Lower lobe of right lung (tissue), 2 donors: ENCODE data around the gene PDE5A. TPM values are rescaled to one million over a fixed set of nuclear protein-coding genes. Genes with fewer than 3 reads are reported as not detected.
"Not testable (repeated sequence)": the region's sequence is repeated elsewhere in the genome, so short reads cannot be mapped to it uniquely, and the experiment has no call there.

Experiments
- ATAC-seq, 2 donors: fragments of 200-7000 bp; cut with Tn5 transposase; one replicate each; pipeline ENCODE4 v1.9.1; 2020 to 2022; ENCODE audit warnings: mild to moderate bottlenecking in 2 of 2, moderate library complexity in 2 of 2
- DNase-seq: peaks from one replicate; pipeline ENCODE4 v3.0.0-alpha.2; 2020
- H3K27ac ChIP-seq: fragments of 200-600 bp; one replicate; pipeline ENCODE4 v1.8.0; 2022
- H3K27me3 ChIP-seq: fragments of 200-600 bp; one replicate; pipeline ENCODE4 v1.8.0; 2022; ENCODE audit warnings: low read depth
- H3K36me3 ChIP-seq: fragments of 200-600 bp; one replicate; pipeline ENCODE4 v1.8.0; 2022; ENCODE audit warnings: mild to moderate bottlenecking
- H3K4me1 ChIP-seq: fragments of 200-600 bp; one replicate; pipeline ENCODE4 v1.8.0; 2022
- H3K4me3 ChIP-seq: fragments of 200-600 bp; one replicate; pipeline ENCODE4 v1.8.0; 2022; ENCODE audit warnings: mild to moderate bottlenecking
- H3K9me3 ChIP-seq: fragments of 200-600 bp; one replicate; pipeline ENCODE4 v1.8.0; 2022
- intact Hi-C: fragments of 100-400 bp; cut with DNase I; formaldehyde crosslinking; loops from one replicate; pipeline ENCODE4 v1.11.0; 2022
- total RNA-seq: library from RNA; stranded (reverse); fragmentation: NEBNext Ultra II Directional; extraction: Animal tissue kit (Norgen Biotek cat#: 25700); gene quantifications from one replicate; pipeline ENCODE4 v1.2.1, GENCODE V29; 2021
- TF ChIP-seq, protein P1 (sequence below): fragments of 200-600 bp; IDR thresholded peaks from one replicate; pipeline ENCODE4 v1.8.0; 2022; ENCODE audit warnings: antibody characterized with exemption, mild to moderate bottlenecking
- donor health status: DM: no; HTN: yes; CAD: no; lungs with severe emphysema.

PDE5A gene
- total RNA-seq, 1 donor from 2014 or later: 39.8 TPM

DNA sequence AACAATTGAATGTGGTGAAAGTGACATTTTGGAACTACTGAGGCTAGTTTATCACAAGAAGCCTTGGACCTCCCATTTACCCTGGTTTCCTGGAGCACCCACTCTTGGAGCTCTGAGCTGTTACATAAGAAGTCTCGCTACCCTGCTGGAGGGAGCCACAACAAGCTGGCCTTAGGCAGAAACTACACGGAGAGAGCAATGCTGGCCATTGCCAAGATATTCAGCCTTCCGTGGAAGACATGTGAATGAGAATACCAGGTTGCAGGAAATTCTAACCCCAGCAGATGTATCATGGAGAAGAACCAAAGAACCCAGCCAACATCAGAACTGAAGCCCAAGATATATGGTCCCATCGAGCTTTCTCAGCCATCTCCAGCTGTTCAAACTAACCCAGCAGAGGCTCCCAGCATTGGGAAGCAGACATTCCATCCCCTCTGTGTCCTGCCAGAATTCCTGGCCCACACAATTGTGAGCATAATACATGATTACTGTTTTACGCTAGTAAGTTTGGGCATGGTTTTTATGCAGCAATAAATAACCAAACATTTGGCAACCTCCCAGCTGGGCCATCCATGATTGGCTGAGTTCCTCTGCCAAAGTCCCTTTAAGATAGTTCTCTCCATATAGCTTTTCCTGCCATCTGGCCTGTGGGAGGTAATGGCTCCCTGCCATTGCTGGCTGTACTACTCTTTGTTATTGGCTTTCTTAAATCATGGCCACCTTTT is 17.9 kb upstream of the PDE5A start:
- intact Hi-C loops: no loop called here
- Histone ChIP-seq H3K9me3 (no peaks in the 10 kb centered on the region), H3K36me3 (no peaks in the 10 kb centered on the region), H3K27me3 (no peaks in the 10 kb centered on the region), H3K27ac (no peak overlapping the region), H3K4me3 (no peak overlapping the region), H3K4me1 (no peaks in the 10 kb centered on the region)
- TF ChIP-seq, protein P1, sequence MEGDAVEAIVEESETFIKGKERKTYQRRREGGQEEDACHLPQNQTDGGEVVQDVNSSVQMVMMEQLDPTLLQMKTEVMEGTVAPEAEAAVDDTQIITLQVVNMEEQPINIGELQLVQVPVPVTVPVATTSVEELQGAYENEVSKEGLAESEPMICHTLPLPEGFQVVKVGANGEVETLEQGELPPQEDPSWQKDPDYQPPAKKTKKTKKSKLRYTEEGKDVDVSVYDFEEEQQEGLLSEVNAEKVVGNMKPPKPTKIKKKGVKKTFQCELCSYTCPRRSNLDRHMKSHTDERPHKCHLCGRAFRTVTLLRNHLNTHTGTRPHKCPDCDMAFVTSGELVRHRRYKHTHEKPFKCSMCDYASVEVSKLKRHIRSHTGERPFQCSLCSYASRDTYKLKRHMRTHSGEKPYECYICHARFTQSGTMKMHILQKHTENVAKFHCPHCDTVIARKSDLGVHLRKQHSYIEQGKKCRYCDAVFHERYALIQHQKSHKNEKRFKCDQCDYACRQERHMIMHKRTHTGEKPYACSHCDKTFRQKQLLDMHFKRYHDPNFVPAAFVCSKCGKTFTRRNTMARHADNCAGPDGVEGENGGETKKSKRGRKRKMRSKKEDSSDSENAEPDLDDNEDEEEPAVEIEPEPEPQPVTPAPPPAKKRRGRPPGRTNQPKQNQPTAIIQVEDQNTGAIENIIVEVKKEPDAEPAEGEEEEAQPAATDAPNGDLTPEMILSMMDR: no peak
- peak in 1 of 2 donors; percentile 56 for ATAC-seq
- DNase-seq: no peak

- TF ChIP-seq, protein P1: no peak
- Histone ChIP-seq H3K4me1 (no peaks in the 10 kb centered on the region), H3K27ac (no peak overlapping the region), H3K4me3 (no peak overlapping the region), H3K27me3 (no peaks in the 10 kb centered on the region), H3K9me3 (no peaks in the 10 kb centered on the region), H3K36me3 (no peaks in the 10 kb centered on the region)
- ATAC-seq: no peak
- no peak for DNase-seq
- intact Hi-C loops: no loop called here
Measured at GRCh38 chr4:119643306-119644042, 14.9 kb upstream of the PDE5A start.

GRCh38 chr4:119641765-119642164 is 13.2 kb upstream of the PDE5A start:
- Histone ChIP-seq H3K4me3 (no peak overlapping the region), H3K9me3 (no peaks in the 10 kb centered on the region), H3K36me3 (no peaks in the 10 kb centered on the region), H3K27me3 (no peaks in the 10 kb centered on the region), H3K4me1 (no peaks in the 10 kb centered on the region), H3K27ac (no peak overlapping the region)
- ATAC-seq (no peak), DNase-seq (no peak)
- intact Hi-C loops: no loop called here
- TF ChIP-seq, protein P1: no peak

DNA sequence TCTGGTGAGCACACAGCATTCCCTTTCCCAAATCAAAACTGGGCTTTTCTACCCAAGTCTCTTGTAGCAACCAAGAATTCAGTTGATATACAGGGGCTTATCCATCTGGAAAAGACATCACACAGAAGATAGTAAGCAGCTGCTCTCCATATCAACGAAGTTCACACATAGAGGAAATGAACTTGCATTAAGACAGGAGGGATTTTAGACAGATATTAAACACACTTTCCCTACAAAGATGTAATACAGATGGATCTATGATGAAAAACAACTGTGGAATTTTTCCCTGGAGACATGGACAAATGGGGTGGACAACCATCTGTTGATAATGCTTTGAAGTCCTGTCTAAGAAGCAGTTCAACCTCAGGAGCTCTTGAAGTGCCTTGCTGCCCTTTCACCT is 9.8 kb upstream of the PDE5A start:
- TF ChIP-seq, protein P1: no peak
- H3K36me3 ChIP-seq: no peaks in the 10 kb centered on the region
- H3K4me1 ChIP-seq: no peaks in the 10 kb centered on the region
- H3K9me3 ChIP-seq: no peaks in the 10 kb centered on the region
- no peak overlapping the region for H3K4me3 ChIP-seq
- ATAC-seq (no peak), DNase-seq (no peak)
- H3K27ac ChIP-seq: no peak overlapping the region
- intact Hi-C loops: no loop called here
- H3K27me3 ChIP-seq: no peaks in the 10 kb centered on the region

DNA sequence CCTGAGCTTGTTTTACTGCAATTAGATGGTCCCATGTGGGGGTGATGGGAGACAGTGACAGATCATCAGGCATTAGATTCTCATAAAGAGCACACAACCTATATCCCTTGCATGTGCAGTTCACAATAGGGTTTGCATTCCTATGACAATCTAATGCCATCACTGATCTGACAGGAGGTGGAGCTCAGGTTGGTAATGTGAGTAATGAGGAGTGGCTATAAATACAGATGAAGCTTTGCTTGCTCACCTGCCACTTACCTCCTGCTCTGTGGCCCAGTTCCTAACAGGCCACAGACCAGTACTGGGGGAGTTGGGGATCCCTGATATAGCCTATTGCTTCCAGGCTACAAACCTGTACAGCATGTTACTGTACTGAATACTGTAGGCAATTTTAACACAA is 8.2 kb upstream of the PDE5A start:
- intact Hi-C loops, ATAC-seq, DNase-seq, H3K27me3 ChIP-seq, H3K36me3 ChIP-seq, H3K27ac ChIP-seq, H3K9me3 ChIP-seq, H3K4me1 ChIP-seq, H3K4me3 ChIP-seq: not testable (repeated sequence)

GRCh38 chr4:119632216-119632615 is 3.6 kb upstream of the PDE5A start:
- intact Hi-C loops: no loop called here
- H3K4me1 ChIP-seq: peaks cover 8% of the 10 kb centered on the region
- no peak overlapping the region for H3K27ac ChIP-seq
- ATAC-seq (no peak), DNase-seq (no peak)
- H3K4me3 ChIP-seq: no peak overlapping the region
- no peaks in the 10 kb centered on the region for H3K27me3 ChIP-seq
- TF ChIP-seq, protein P1: no peak
- H3K36me3 ChIP-seq: no peaks in the 10 kb centered on the region
- H3K9me3 ChIP-seq: no peaks in the 10 kb centered on the region
